ENCODE results near the gene PCYT1A.
"Not testable (repeated sequence)": the region's sequence is repeated elsewhere in the genome, so short reads cannot be mapped to it uniquely, and the experiment has no call there.

PCYT1A gene

GRCh38 chr3:196284396-196284795 is 3.1 kb downstream of the PCYT1A start:
- no peak for DNase-seq

- DNase-seq = no peak
Observed at GRCh38 chr3:196281962-196282361, 5.6 kb downstream of the PCYT1A start.

- DNase-seq = no peak
Observed at GRCh38 chr3:196280689-196281440, 6.7 kb downstream of the PCYT1A start.

- no peak for DNase-seq
Observed at GRCh38 chr3:196275126-196275525, 12.4 kb downstream of the PCYT1A start.

GRCh38 chr3:196274585-196274984 is 12.9 kb downstream of the PCYT1A start:
- DNase-seq = no peak

- DNase-seq = no peak
Observed at GRCh38 chr3:196273655-196274054, 13.9 kb downstream of the PCYT1A start.

- DNase-seq = no peak
Observed at GRCh38 chr3:196272826-196273225, 14.7 kb downstream of the PCYT1A start.

- no peak for DNase-seq
Observed at GRCh38 chr3:196270499-196270898, 17.0 kb downstream of the PCYT1A start.

GRCh38 chr3:196268284-196269163 is 19.0 kb downstream of the PCYT1A start:
- no peak for DNase-seq

- no peak for DNase-seq
Observed at GRCh38 chr3:196263819-196264218, 23.7 kb downstream of the PCYT1A start.

GRCh38 chr3:196260784-196261183 is 26.7 kb downstream of the PCYT1A start:
- no peak for DNase-seq

GRCh38 chr3:196255776-196256175 is 31.8 kb downstream of the PCYT1A start:
- no peak for DNase-seq

- no peak for DNase-seq
Observed at GRCh38 chr3:196254376-196255283, 32.9 kb downstream of the PCYT1A start.

GRCh38 chr3:196251918-196252317 is 35.6 kb downstream of the PCYT1A start:
- DNase-seq = no peak

- no peak for DNase-seq
Observed at GRCh38 chr3:196246612-196247308, 40.8 kb downstream of the PCYT1A start.

GRCh38 chr3:196244166-196244565 is 43.4 kb downstream of the PCYT1A start:
- not testable (repeated sequence) for DNase-seq

- DNase-seq = no peak
Observed at GRCh38 chr3:196241704-196242103, 45.8 kb downstream of the PCYT1A start.

- DNase-seq = no peak
Observed at GRCh38 chr3:196240424-196240823, 47.1 kb downstream of the PCYT1A start.

GRCh38 chr3:196238612-196239560 is 48.6 kb downstream of the PCYT1A start:
- no peak for DNase-seq

GRCh38 chr3:196237203-196237602 is 50.3 kb downstream of the PCYT1A start:
- no peak for DNase-seq

- DNase-seq = no peak
Observed at GRCh38 chr3:196236223-196236622, 51.3 kb downstream of the PCYT1A start.

All from right hindlimb (tissue), 1 donor.